IPS-18c (cell line): ENCODE data around the gene GMFB.
"Not testable (repeated sequence)": the region's sequence is repeated elsewhere in the genome, so short reads cannot be mapped to it uniquely, and the experiment has no call there.

ENCODE experiments used
- H3K4me3 ChIP-seq: 2 replicates; pipeline ENCODE4 v1.7.0; 2013; ENCODE audit warnings: low read depth, mild to moderate bottlenecking, low read length, moderate library complexity; ENCODE audit not compliant: insufficient read depth
- H3K9me3 ChIP-seq: one replicate; pipeline ENCODE4 v1.6.1; 2013; ENCODE audit warnings: mild to moderate bottlenecking, low read length, moderate library complexity; ENCODE audit not compliant: control insufficient read depth, insufficient read depth

Gene GMFB

DNA sequence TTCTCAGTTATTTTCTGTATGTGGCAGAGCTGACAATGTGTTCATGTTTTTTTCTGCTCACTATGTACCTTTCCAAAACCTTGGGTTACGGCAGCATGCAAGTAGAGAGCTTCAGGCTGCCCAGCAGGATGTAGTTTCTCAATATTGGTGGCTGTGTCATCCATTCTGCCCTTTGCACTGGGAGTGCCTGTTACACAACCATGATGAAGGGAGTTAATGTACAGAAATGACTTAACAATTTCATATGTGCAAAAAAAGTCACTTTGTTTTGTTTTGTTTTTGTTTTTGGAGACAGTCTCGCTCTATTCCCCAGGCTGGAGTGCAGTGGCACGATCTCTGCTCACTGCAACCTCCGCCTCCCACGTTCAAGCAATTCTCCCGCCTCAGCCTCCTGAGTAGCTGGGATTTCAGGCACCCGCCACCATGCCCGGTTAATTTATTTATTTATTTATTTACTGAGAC lies 41.5 kb downstream of the GMFB start:
- Histone ChIP-seq H3K4me3 (no peak overlapping the region), H3K9me3 (no peaks in the 10 kb centered on the region)

DNA sequence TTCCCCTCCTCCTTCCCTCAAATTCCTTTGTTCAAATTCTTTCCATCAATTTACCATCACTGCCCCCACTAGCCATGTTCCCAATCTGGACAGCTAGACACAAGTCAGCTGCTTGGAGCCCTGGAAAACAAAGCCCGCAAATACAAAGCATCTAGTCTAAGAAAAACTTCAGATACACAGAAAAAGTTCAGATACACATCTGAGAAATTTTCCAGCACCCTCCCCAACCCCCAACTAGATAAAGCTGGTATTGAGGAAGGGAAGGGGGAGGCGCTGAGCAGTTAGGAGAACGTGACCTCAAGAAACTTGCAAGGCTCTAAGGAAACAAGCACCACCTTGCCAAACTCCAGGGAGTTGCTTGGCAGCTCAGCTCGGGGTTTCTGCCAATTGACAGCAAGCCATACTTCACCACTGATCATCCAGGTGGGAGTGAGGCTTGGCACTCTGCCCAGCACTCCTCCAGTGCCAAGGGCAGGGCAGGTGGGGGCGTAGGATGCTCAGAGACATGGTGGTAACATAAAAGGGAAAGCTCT lies 42.6 kb downstream of the GMFB start:
- Histone ChIP-seq H3K4me3 (no peak overlapping the region), H3K9me3 (no peaks in the 10 kb centered on the region)

GRCh38 chr14:54444681-54445080 lies 44.1 kb downstream of the GMFB start:
- Histone ChIP-seq H3K9me3 (no peaks in the 10 kb centered on the region), H3K4me3 (no peak overlapping the region)

GRCh38 chr14:54443981-54444380 lies 44.8 kb downstream of the GMFB start:
- Histone ChIP-seq H3K9me3 (no peaks in the 10 kb centered on the region), H3K4me3 (no peak overlapping the region)

- not testable (repeated sequence) for H3K9me3 ChIP-seq
Measured at GRCh38 chr14:54442961-54443360, 45.8 kb downstream of the GMFB start.

DNA sequence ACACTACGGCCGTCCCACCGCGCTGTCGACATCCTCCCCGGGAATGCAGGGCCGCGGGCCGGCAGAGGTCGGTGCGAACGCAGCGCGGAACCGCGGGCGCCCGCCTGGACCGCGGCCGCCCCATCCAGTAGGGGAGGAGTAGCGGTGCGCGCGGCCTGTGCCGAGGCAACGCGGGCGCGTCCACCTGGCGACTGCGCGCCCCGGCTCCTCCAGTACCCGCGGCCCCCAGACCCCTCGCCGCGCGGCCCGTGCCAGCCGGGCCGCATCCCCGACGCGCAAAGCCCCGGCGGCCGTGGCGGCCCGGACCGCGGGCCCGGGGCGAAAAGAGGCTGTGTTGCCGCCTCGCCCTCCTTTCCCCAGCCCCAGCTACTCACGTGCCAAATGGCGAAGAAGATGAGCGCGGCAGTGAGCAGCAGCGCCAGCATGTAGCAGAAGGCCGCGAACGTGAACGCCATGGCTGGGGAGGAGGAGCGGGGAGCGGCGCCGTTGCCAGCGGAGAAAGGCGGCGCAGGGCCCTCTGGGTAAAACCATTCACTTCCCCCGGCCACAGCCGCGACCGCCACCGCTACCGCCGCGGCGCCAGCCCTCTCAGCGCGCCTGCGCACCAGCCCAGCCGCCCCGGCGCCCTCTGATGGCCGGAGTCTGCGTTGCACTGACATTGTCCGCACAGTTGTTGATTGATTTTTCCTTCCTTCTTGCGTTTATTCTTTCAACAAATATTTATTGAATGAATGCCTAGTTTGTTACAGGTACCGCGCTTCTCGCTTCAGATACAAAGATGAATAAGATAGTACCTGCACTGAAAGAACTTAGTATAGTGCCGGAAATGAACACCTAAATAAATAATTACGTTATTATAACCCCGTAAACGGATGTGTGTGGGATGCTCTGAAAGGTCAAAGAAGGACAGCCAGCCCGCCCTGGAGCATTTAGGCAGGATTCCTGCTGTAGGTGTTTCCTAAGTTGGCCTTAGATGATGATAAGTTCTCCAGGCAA lies 47.6 kb downstream of the GMFB start, which contains the start of gene CNIH1:
CNIH1 (minus strand) TSS at position 502 of the 996 bp plus-strand sequence; CDS start at position 455, 47 bp downstream.
- H3K9me3 ChIP-seq = no peaks in the 10 kb centered on the region
- peak within 1 kb of the TSS; percentile 84 for H3K4me3 ChIP-seq

More at GRCh38 chr14:54442961-54443360, 45.8 kb downstream of the GMFB start:
- not testable (repeated sequence) for H3K4me3 ChIP-seq

- Histone ChIP-seq H3K4me3 (peak overlapping the region; percentile 84), H3K9me3 (no peaks in the 10 kb centered on the region)
Measured at GRCh38 chr14:54440476-54440872, 48.3 kb downstream of the GMFB start.

GRCh38 chr14:54440037-54440436 lies 48.7 kb downstream of the GMFB start:
- H3K9me3 ChIP-seq = no peaks in the 10 kb centered on the region
- H3K4me3 ChIP-seq = peak overlapping the region; percentile 84

DNA sequence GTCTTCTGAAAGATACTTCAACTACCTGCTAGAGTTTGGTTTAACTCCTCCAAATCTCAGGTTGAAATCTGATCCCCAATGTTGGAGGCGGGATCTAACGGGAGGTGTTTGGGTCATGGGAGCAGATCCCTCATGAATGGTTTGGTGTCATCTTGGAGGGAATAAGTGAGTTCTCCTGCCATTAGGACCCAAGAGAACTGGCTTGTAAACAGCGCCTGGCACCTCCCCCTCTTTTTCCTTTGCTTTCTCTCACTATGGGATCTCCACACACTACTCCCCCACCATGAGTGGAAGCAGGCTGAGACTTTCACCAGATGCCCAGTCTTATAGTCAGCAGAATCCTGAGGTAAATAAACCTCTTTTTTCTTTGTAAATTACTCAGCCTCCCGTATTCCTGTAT lies 50.1 kb downstream of the GMFB start:
- Histone ChIP-seq H3K4me3 (no peak overlapping the region), H3K9me3 (no peaks in the 10 kb centered on the region)

DNA sequence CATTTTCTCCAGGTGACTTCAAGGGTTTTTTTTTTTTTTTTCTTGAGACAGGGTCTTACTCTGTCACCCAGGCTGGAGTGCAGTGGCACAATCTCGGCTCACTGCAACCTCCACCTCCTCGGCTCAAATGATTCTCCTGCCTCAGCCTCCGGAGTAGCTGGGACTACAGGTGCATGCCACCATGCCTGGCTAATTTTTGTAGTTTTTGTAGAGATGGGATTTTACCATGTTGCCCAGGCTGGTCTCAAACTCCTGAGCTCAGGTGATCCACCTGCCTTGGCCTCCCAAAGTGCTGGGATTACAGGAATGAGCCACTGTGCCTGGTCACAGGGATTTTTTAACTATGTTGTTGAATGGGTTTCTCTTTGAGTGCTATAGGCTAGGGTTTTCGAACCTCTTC lies 50.8 kb downstream of the GMFB start:
- not testable (repeated sequence) for H3K9me3 ChIP-seq, H3K4me3 ChIP-seq

GRCh38 chr14:54435500-54435981 lies 53.2 kb downstream of the GMFB start:
- Histone ChIP-seq H3K9me3 (no peaks in the 10 kb centered on the region), H3K4me3 (no peak overlapping the region)

GRCh38 chr14:54428527-54428926 lies 60.3 kb downstream of the GMFB start:
- no peaks in the 10 kb centered on the region for H3K9me3 ChIP-seq
- H3K4me3 ChIP-seq = no peak overlapping the region

DNA sequence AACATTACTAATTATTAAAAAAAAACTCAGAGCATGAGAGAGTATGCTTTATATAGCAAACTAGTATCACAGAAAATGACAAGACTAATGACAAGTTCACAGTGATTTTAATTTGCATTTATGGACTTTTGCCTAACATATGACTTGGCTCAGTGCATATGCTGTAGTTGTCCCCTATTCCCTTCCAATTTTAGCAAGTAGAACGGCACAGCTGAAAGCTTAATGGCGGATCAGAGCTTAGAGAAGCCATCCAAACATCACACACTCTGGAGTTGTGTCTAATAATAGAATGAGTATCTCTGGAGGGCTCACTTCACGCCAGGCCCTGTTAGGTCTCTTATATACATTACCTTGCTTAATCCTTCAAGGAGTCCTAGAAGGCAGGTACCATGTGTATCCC lies 60.9 kb downstream of the GMFB start:
- no peaks in the 10 kb centered on the region for H3K9me3 ChIP-seq

GRCh38 chr14:54425537-54426274 lies 63.1 kb downstream of the GMFB start:
- no peak overlapping the region for H3K4me3 ChIP-seq
- no peaks in the 10 kb centered on the region for H3K9me3 ChIP-seq

More for the DNA sequence above, 60.9 kb downstream of the GMFB start:
- no peak overlapping the region for H3K4me3 ChIP-seq

- H3K4me3 ChIP-seq = no peak overlapping the region
- no peaks in the 10 kb centered on the region for H3K9me3 ChIP-seq
Measured at GRCh38 chr14:54425068-54425467, 63.7 kb downstream of the GMFB start.
